A549 (cell line): Measurements from ENCODE around the gene HELLS. TPM values are rescaled to one million over a fixed set of nuclear protein-coding genes. Genes with fewer than 3 reads are reported as not detected.

ENCODE experiments used
- ATAC-seq, 2 experiments: fragments of 200-7000 bp in 1 of 2; fragments of >200 bp in 1 of 2; cut with Nextera tagmentation in 1 of 2; cut with Tn5 transposase in 1 of 2; 3 replicates each; pipeline versions ENCODE4 v1.8.0 to v1.9.1; 2018 to 2020; ENCODE audit warnings: mild to moderate bottlenecking in 1 of 2, moderate library complexity in 1 of 2
- CTCF ChIA-PET: fragments of 300-600 bp; sonication (Branson Sonifier 250); formaldehyde crosslinking; extraction: SDS; loops from one replicate; lab custom pipeline; 2021; ENCODE audit warnings: antibody characterized with exemption, inconsistent platforms; lab: Yijun Ruan, JAX
- POLR2A ChIA-PET: fragments of 350-600 bp; formaldehyde crosslinking; extraction: SDS; loops from one replicate; lab custom pipeline; 2021; ENCODE audit warnings: antibody characterized with exemption, inconsistent platforms; lab: Yijun Ruan, JAX
- DNase-seq, 2 experiments: peaks; one replicate each; pipeline versions ENCODE4 v3.0.0 to v3.0.0-alpha.2; 2011 to 2016; ENCODE audit warnings: low read depth in 1 of 2, low spot score in 1 of 2
- FAIRE-seq: peaks from 2 replicates; lab custom pipeline; 2011; peaks lifted over from hg19 to GRCh38; lab: Jason Lieb, UNC
- H3K27ac ChIP-seq, 2 experiments: fragments of >200 bp; sonication (Bioruptor Twin); formaldehyde crosslinking; 3 replicates each; pipeline ENCODE4 v1.5.1; 2016 to 2017
- H3K4me1 ChIP-seq: fragments of >200 bp; sonication (Bioruptor Twin); formaldehyde crosslinking; 3 replicates; pipeline ENCODE4 v1.6.1; 2016
- H3K4me2 ChIP-seq: fragments of >200 bp; sonication (Bioruptor Twin); formaldehyde crosslinking; 3 replicates; pipeline ENCODE4 v1.6.1; 2016
- H3K4me3 ChIP-seq: fragments of >200 bp; sonication (Bioruptor Twin); formaldehyde crosslinking; 3 replicates; pipeline ENCODE4 v1.5.1; 2016
- H3K9me3 ChIP-seq: fragments of >200 bp; sonication (Bioruptor Twin); formaldehyde crosslinking; 3 replicates; pipeline ENCODE4 v1.6.1; 2016
- BHLHE40 ChIP-seq: IDR thresholded peaks from 2 replicates; pipeline ENCODE4 v1.6.1; 2012; ENCODE audit warnings: low read depth, low read length, inconsistent platforms
- ELK1 ChIP-seq: fragments of 150-350 bp; IDR thresholded peaks from 2 replicates; pipeline ENCODE4 v1.6.1; 2014; ENCODE audit warnings: low read depth, mild to moderate bottlenecking, low read length
- GATA3 ChIP-seq: IDR thresholded peaks from 2 replicates; pipeline ENCODE4 v1.6.1; 2012; ENCODE audit warnings: borderline replicate concordance
- HDAC2 ChIP-seq: fragments of 200-600 bp; sonication (generic); IDR thresholded peaks from 2 replicates; pipeline ENCODE4 v1.6.1; 2016
- HOXB13 ChIP-seq: fragments of 250-450 bp; sonication (Bioruptor Pico); IDR thresholded peaks from 2 replicates; pipeline ENCODE4 v1.5.0; 2020; ENCODE audit warnings: low read depth, mild to moderate bottlenecking, moderate library complexity
- HOXB5 ChIP-seq: fragments of 250-450 bp; sonication (Bioruptor Pico); IDR thresholded peaks from 2 replicates; pipeline ENCODE4 v1.5.0; 2020; ENCODE audit warnings: mild to moderate bottlenecking, moderate library complexity
- JUNB ChIP-seq: fragments of >200 bp; sonication (Bioruptor Twin); formaldehyde crosslinking; IDR thresholded peaks from 2 replicates; pipeline ENCODE4 v1.6.1; 2016
- KDM1A ChIP-seq: fragments of 200-600 bp; sonication (generic); IDR thresholded peaks from 2 replicates; pipeline ENCODE4 v1.6.1; 2016; ENCODE audit warnings: low read depth, mild to moderate bottlenecking
- NR3C1 ChIP-seq: fragments of >200 bp; sonication (Bioruptor Twin); formaldehyde crosslinking; IDR thresholded peaks from 3 replicates; pipeline ENCODE4 v1.6.1; 2017
- POLR2A ChIP-seq: IDR thresholded peaks from 2 replicates; pipeline ENCODE4 v1.6.1; 2012; ENCODE audit warnings: mild to moderate bottlenecking, low read length
- TFCP2L1 ChIP-seq: fragments of 250-450 bp; sonication (Bioruptor Pico); IDR thresholded peaks from 2 replicates; pipeline ENCODE4 v1.5.0; 2021; ENCODE audit warnings: mild to moderate bottlenecking
- ZC3H11A ChIP-seq: fragments of 450-650 bp; IDR thresholded peaks from 2 replicates; pipeline ENCODE4 v1.6.1; 2014; ENCODE audit warnings: antibody characterized with exemption, mild to moderate bottlenecking
- ZFP36 ChIP-seq: fragments of 450-650 bp; IDR thresholded peaks from 2 replicates; pipeline ENCODE4 v1.6.1; 2014; ENCODE audit warnings: borderline replicate concordance; ENCODE audit not compliant: partially characterized antibody
- ZNF302 ChIP-seq: fragments of 250-450 bp; sonication (Bioruptor Pico); IDR thresholded peaks from 2 replicates; pipeline ENCODE4 v1.9.0; 2021; ENCODE audit warnings: inconsistent platforms, mild to moderate bottlenecking, moderate library complexity
- WGBS: methylation state at CpG from one replicate; pipeline ENCODE4 v1.1.6; 2017; ENCODE audit errors: missing lambda C conversion rate; 5-methylcytosine and 5-hydroxymethylcytosine counted together
- polyA plus RNA-seq, 4 experiments: library from polyadenylated mRNA; depleted of rRNA in 3 of 4; stranded (reverse); fragments of >200 nt; fragmentation: RNase III in 1 of 4; extraction: RNeasy Plus Mini Kit Qiagen cat#74134 plus additional on column Dnase treatment in 1 of 4; gene quantifications; 2 replicates in 3 of 4; 3 replicates in 1 of 4; pipeline ENCODE4 v1.2.3, GENCODE V29; 2011 to 2017
- TF ChIP-seq, protein P1 (sequence below): fragments of >200 bp; sonication (Bioruptor Twin); formaldehyde crosslinking; IDR thresholded peaks from 3 replicates; pipeline ENCODE4 v1.5.1; 2016
- TF ChIP-seq, protein P2 (sequence below): fragments of 250-450 bp; sonication (Bioruptor Pico); IDR thresholded peaks from 2 replicates; pipeline ENCODE4 v1.5.0; 2021; ENCODE audit warnings: mild to moderate bottlenecking, moderate library complexity, borderline replicate concordance
- TF ChIP-seq, protein P3 (sequence below): fragments of 450-650 bp; IDR thresholded peaks from 2 replicates; pipeline ENCODE4 v1.6.1; 2014; ENCODE audit warnings: antibody characterized with exemption
- TF ChIP-seq, protein P4 (sequence below): IDR thresholded peaks from 2 replicates; pipeline ENCODE4 v1.6.1; 2012

HELLS gene
- polyA plus RNA-seq, 2 of the 4 experiments (the other 2 are of a cell fraction) = 52.3 to 62.0 TPM

DNA sequence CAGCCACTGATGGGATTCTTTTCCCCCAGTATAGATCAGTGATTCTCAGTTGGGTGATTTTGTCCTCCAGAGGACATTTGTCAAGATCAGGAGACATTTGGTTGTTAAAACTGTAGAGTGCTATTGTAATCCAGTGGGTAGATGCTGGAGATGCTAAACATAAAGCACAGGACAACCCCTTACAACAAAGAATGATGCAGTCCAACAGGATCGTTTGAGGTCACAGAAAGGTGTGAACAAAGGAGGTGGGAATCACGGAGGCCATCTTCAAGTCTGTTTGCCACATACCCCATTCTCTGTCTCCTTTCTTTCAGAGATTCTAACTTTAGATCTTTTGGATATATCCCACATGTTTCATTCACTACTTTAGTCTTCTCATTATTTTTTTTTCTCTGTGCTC lies 69.0 kb downstream of the HELLS start:
- H3K4me2 ChIP-seq = no peak overlapping the region
- TF ChIP-seq BHLHE40 (no peak), NR3C1 (no peak), HOXB13 (CRISPR knock-in tag) (no peak), GATA3 (no peak)
- TF ChIP-seq, protein P1, sequence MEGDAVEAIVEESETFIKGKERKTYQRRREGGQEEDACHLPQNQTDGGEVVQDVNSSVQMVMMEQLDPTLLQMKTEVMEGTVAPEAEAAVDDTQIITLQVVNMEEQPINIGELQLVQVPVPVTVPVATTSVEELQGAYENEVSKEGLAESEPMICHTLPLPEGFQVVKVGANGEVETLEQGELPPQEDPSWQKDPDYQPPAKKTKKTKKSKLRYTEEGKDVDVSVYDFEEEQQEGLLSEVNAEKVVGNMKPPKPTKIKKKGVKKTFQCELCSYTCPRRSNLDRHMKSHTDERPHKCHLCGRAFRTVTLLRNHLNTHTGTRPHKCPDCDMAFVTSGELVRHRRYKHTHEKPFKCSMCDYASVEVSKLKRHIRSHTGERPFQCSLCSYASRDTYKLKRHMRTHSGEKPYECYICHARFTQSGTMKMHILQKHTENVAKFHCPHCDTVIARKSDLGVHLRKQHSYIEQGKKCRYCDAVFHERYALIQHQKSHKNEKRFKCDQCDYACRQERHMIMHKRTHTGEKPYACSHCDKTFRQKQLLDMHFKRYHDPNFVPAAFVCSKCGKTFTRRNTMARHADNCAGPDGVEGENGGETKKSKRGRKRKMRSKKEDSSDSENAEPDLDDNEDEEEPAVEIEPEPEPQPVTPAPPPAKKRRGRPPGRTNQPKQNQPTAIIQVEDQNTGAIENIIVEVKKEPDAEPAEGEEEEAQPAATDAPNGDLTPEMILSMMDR = no peak
- TF ChIP-seq, protein P2, sequence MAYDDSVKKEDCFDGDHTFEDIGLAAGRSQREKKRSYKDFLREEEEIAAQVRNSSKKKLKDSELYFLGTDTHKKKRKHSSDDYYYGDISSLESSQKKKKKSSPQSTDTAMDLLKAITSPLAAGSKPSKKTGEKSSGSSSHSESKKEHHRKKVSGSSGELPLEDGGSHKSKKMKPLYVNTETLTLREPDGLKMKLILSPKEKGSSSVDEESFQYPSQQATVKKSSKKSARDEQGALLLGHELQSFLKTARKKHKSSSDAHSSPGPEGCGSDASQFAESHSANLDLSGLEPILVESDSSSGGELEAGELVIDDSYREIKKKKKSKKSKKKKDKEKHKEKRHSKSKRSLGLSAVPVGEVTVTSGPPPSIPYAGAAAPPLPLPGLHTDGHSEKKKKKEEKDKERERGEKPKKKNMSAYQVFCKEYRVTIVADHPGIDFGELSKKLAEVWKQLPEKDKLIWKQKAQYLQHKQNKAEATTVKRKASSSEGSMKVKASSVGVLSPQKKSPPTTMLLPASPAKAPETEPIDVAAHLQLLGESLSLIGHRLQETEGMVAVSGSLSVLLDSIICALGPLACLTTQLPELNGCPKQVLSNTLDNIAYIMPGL (CRISPR knock-in tag) = no peak
- TF ChIP-seq, all 56 proteins: peak for 0
- POLR2A ChIA-PET = no interaction called here
- WGBS = 96% methylated on average over 2 of the region's 2 CpGs
- no peaks in the 10 kb centered on the region for H3K4me1 ChIP-seq
- CTCF ChIA-PET = interaction anchor here (0.6 to 0.9 kb wide), 2 partner anchors 632 to 731 kb away, joined by 3 read pairs; no protein-coding TSS in a partner anchor
- DNase-seq (no peak), ATAC-seq (no peak), FAIRE-seq (no peak)
- H3K4me3 ChIP-seq = no peak overlapping the region
- no peaks in the 10 kb centered on the region for H3K9me3 ChIP-seq
- no peak overlapping the region for H3K27ac ChIP-seq

DNA sequence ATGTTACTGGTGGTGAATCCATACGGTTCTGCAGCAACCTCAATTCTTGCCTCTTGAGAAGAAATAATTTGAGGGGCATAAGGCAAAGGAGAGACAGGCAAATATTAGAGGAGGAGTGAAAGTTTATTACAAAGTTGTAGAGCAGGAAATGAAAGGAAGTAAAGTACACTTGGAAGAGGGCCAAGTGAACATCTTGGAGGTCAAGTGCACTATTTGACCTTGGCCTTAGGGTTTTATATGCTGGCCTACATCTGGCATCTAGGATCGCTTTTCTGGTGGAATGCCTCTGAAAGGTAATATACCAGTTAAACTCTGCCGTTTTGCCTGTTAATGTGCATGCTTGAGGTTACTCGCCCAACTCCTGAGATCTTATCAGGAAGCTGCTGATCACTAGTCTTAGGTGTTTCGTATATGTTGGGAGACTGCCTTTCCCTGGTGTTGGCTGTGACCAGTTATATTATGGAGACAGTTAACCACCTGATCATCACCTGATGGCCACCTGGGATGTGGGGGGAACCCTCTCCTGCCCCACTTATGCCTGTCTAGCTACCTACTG lies 71.9 kb downstream of the HELLS start:
- CTCF ChIA-PET = interaction anchor here (0.6 to 1.2 kb wide), 2 partner anchors 14 to 785 kb away, joined by 3 to 5 read pairs; no protein-coding TSS in a partner anchor
- Histone ChIP-seq H3K27ac (no peak overlapping the region), H3K9me3 (no peaks in the 10 kb centered on the region), H3K4me1 (no peaks in the 10 kb centered on the region), H3K4me2 (no peak overlapping the region), H3K4me3 (no peak overlapping the region)
- no peak for DNase-seq
- TF ChIP-seq HDAC2 (no peak), ELK1 (no peak), KDM1A (no peak), JUNB (no peak), ZNF302 (CRISPR knock-in tag) (no peak), ZFP36 (no peak)
- TF ChIP-seq, protein P3, sequence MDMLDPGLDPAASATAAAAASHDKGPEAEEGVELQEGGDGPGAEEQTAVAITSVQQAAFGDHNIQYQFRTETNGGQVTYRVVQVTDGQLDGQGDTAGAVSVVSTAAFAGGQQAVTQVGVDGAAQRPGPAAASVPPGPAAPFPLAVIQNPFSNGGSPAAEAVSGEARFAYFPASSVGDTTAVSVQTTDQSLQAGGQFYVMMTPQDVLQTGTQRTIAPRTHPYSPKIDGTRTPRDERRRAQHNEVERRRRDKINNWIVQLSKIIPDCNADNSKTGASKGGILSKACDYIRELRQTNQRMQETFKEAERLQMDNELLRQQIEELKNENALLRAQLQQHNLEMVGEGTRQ = no peak
- no peak for FAIRE-seq
- WGBS = 86% methylated on average over 5 of the region's 5 CpGs
- ATAC-seq = no peak; a peak in 2 of 6 replicates
- POLR2A ChIA-PET = no interaction called here

DNA sequence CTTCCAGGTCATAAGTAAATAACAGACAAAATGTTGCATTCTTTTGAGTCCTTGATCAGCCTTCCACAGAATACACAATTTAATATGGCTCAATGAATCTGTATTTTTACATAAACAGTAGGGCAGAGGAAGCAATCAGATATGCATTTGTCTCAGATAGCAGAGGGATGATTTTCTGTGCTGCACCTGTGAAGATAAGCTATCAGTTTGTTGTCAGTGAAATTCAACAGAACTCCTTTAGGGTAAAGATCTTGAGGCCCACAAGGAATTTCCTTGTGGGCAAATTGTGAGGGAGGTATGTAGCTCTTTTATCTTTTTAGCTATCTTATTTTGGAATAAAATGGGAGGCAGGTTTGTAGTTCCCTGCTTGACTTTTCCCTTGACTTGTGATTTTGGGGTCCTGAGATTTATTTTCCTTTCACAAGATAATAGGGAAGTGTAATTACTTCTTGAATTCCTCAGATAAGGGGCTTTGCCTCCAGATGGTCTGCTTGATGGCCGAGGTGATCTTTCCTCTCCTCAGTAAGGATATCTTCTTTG lies 77.1 kb downstream of the HELLS start:
- CTCF ChIA-PET = no interaction called here
- Histone ChIP-seq H3K9me3 (no peaks in the 10 kb centered on the region), H3K4me3 (no peak overlapping the region), H3K4me1 (no peaks in the 10 kb centered on the region), H3K27ac (no peak overlapping the region), H3K4me2 (no peak overlapping the region)
- POLR2A ChIA-PET = no interaction called here
- TF ChIP-seq, protein P4, sequence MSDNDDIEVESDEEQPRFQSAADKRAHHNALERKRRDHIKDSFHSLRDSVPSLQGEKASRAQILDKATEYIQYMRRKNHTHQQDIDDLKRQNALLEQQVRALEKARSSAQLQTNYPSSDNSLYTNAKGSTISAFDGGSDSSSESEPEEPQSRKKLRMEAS = no peak
- TF ChIP-seq POLR2A (no peak), HOXB5 (CRISPR knock-in tag) (no peak), TFCP2L1 (CRISPR knock-in tag) (no peak), ZC3H11A (no peak)
- ATAC-seq = no peak
- FAIRE-seq = no peak
- no peak for DNase-seq
- WGBS = 75% methylated on average over 1 of the region's 1 CpG
